Mesendoderm (in vitro differentiated cells): ENCODE measurements around the gene HMGN2.

Source experiments
- DNase-seq: peaks from one replicate; pipeline ENCODE4 v3.0.0; 2013
- H2AK5ac ChIP-seq: 2 replicates; pipeline ENCODE4 v1.6.1; 2013; ENCODE audit warnings: low read length, inconsistent platforms
- H2BK120ac ChIP-seq: 2 replicates; pipeline ENCODE4 v1.6.1; 2013; ENCODE audit warnings: low read depth, mild to moderate bottlenecking, low read length, moderate library complexity, mixed read lengths
- H2BK15ac ChIP-seq: replicated peaks from 2 replicates; pipeline ENCODE4 v1.6.1; 2013; ENCODE audit warnings: low read depth, mild to moderate bottlenecking, moderate library complexity
- H2BK5ac ChIP-seq: 2 replicates; pipeline ENCODE4 v1.6.1; 2013; ENCODE audit warnings: low read length, inconsistent platforms
- H3K18ac ChIP-seq: 2 replicates; pipeline ENCODE4 v1.6.1; 2013; ENCODE audit warnings: mild to moderate bottlenecking, low read length, mixed read lengths
- H3K23ac ChIP-seq: one replicate; pipeline ENCODE4 v1.6.1; 2013; ENCODE audit warnings: low read length
- H3K27ac ChIP-seq: 2 replicates; pipeline ENCODE4 v1.5.1; 2013; ENCODE audit warnings: low read depth, mild to moderate bottlenecking, inconsistent platforms, low read length, moderate library complexity
- H3K27me3 ChIP-seq: 2 replicates; pipeline ENCODE4 v1.6.1; 2013; ENCODE audit warnings: low read length, control low read depth, mild to moderate bottlenecking, inconsistent platforms; ENCODE audit not compliant: insufficient read depth, poor library complexity
- H3K36me3 ChIP-seq: 2 replicates; pipeline ENCODE4 v1.6.1; 2013; ENCODE audit warnings: low read length, inconsistent platforms; ENCODE audit not compliant: control insufficient read depth, insufficient read depth
- H3K4ac ChIP-seq: one replicate; pipeline ENCODE4 v1.6.1; 2013; ENCODE audit warnings: low read depth, mild to moderate bottlenecking, low read length, moderate library complexity
- H3K4me1 ChIP-seq: 2 replicates; pipeline ENCODE4 v1.6.1; 2013; ENCODE audit warnings: low read depth, low read length, inconsistent platforms; ENCODE audit not compliant: control insufficient read depth
- H3K4me2 ChIP-seq: 2 replicates; pipeline ENCODE4 v1.6.1; 2013; ENCODE audit warnings: low read length
- H3K4me3 ChIP-seq: 2 replicates; pipeline ENCODE4 v1.5.1; 2013; ENCODE audit warnings: mild to moderate bottlenecking, low read length
- H3K56ac ChIP-seq: one replicate; pipeline ENCODE4 v1.6.1; 2013; ENCODE audit warnings: low read length
- H3K79me1 ChIP-seq: 2 replicates; pipeline ENCODE4 v1.6.1; 2013; ENCODE audit warnings: low read length, inconsistent platforms
- H3K79me2 ChIP-seq: 2 replicates; pipeline ENCODE4 v1.6.1; 2013; ENCODE audit warnings: mild to moderate bottlenecking, low read length; ENCODE audit not compliant: control insufficient read depth, insufficient read depth
- H3K9ac ChIP-seq: 2 replicates; pipeline ENCODE4 v1.6.1; 2013; ENCODE audit warnings: low read length, inconsistent platforms
- H4K5ac ChIP-seq: one replicate; pipeline ENCODE4 v1.6.1; 2013; ENCODE audit warnings: low read length
- H4K8ac ChIP-seq: one replicate; pipeline ENCODE4 v1.6.1; 2013; ENCODE audit warnings: low read depth, mild to moderate bottlenecking, control low read depth, low read length, moderate library complexity
- WGBS: extraction: QIAGEN DNeasy Blood & Tissue Kit; methylation state at CpG from one replicate; pipeline ENCODE4 v1.1.7; 2013; ENCODE audit warnings: low lambda C conversion rate, missing lambda C conversion rate; ENCODE audit not compliant: insufficient coverage; ENCODE audit errors: extremely low coverage; 5-methylcytosine and 5-hydroxymethylcytosine counted together

Gene HMGN2

DNA sequence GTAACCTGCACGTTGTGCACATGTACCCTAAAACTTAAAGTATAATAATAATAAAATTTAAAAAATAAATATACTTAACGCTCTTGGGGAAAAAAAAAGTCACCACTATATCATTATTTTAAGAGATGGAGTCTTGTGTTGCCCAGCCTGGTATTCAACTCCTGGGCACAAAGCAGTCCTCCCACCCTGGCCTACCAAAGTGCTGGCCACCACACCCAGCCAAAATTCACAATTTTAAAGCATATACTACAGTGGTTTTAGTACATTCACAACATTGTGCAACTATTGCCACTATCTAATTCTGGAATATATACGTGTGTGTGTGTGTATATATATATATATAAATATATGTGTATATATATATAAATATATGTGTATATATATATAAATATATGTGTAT, 5.9 kb downstream of the HMGN2 start:
- no peak overlapping the region for H3K4ac ChIP-seq
- H3K79me1 ChIP-seq, result peaks cover 11% of the 10 kb centered on the region
- H3K27me3 ChIP-seq, result no peaks in the 10 kb centered on the region
- no CpG with 5 or more reads among the region's 3 CpGs for WGBS
- peaks cover 23% of the 10 kb centered on the region for H3K36me3 ChIP-seq
- H3K56ac ChIP-seq, result no peak overlapping the region
- H3K4me2 ChIP-seq, result no peak overlapping the region
- no peak overlapping the region for H2BK120ac ChIP-seq
- DNase-seq, result no peak
- no peak overlapping the region for H2AK5ac ChIP-seq
- H3K23ac ChIP-seq, result no peak overlapping the region
- no peak overlapping the region for H3K27ac ChIP-seq
- H3K18ac ChIP-seq, result no peak overlapping the region
- H3K4me1 ChIP-seq, result peaks cover 2% of the 10 kb centered on the region
- H4K8ac ChIP-seq, result no peak overlapping the region
- no peak overlapping the region for H3K4me3 ChIP-seq
- H4K5ac ChIP-seq, result no peak overlapping the region
- H2BK5ac ChIP-seq, result no peak overlapping the region
- H2BK15ac ChIP-seq, result no peak overlapping the region
- peaks cover 15% of the 10 kb centered on the region for H3K79me2 ChIP-seq
- no peak overlapping the region for H3K9ac ChIP-seq

DNA sequence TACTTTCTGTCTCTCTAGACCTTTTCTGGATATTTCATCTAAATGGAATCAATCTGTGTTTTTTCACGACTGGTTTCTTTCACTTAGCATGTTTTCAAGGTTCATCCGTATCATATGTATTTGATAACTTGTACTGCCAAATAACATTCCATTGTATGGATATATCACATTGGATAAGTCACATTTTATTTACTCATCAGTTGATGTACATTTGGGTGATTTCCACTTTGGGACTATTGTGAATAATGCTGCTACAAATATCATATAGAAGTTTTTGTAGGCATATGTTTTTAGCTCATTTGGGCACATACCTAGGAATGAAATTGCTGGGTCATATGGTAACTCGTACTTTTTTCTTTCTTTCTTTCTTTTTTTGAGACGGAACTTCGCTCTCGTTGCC, 6.7 kb downstream of the HMGN2 start:
- H3K4me1 ChIP-seq, result no peaks in the 10 kb centered on the region
- H3K23ac ChIP-seq, result no peak overlapping the region
- no peak overlapping the region for H3K4ac ChIP-seq
- WGBS, result no CpG with 5 or more reads among the region's 6 CpGs
- H3K36me3 ChIP-seq, result peaks cover 22% of the 10 kb centered on the region
- H3K27ac ChIP-seq, result no peak overlapping the region
- H4K8ac ChIP-seq, result no peak overlapping the region
- no peak overlapping the region for H3K4me3 ChIP-seq
- H3K18ac ChIP-seq, result no peak overlapping the region
- no peak overlapping the region for H3K9ac ChIP-seq
- no peak overlapping the region for H2BK15ac ChIP-seq
- no peak for DNase-seq
- H3K79me1 ChIP-seq, result peaks cover 8% of the 10 kb centered on the region
- H3K56ac ChIP-seq, result no peak overlapping the region
- H2AK5ac ChIP-seq, result no peak overlapping the region
- no peak overlapping the region for H4K5ac ChIP-seq
- no peak overlapping the region for H2BK5ac ChIP-seq
- no peak overlapping the region for H3K4me2 ChIP-seq
- H3K27me3 ChIP-seq, result no peaks in the 10 kb centered on the region
- H3K79me2 ChIP-seq, result peaks cover 7% of the 10 kb centered on the region
- no peak overlapping the region for H2BK120ac ChIP-seq

DNA sequence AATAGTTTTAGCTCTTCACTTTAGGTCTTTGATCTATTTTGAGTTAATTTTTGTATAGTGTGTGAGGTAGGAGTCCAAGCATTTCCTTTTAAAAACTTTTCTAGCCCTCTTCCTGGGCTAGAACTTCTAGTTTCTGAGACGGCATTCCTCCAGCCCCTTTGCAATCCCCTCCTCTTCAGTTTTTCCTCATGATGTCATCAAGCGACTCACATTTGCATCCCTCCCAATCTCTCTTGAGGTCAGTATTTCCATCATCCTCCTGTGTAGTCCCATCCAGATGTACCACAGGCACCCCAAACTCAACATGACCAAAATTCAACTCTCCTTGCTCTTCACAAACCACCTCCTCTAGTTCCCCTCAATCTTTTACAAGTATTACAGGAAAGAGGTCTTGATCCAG, 10.7 kb downstream of the HMGN2 start:
- no peaks in the 10 kb centered on the region for H3K79me1 ChIP-seq
- no peak overlapping the region for H3K18ac ChIP-seq
- no peak overlapping the region for H3K9ac ChIP-seq
- H3K27ac ChIP-seq, result no peak overlapping the region
- no peak overlapping the region for H3K56ac ChIP-seq
- no peak overlapping the region for H3K4ac ChIP-seq
- no CpG with 5 or more reads among the region's 2 CpGs for WGBS
- no peak overlapping the region for H2BK120ac ChIP-seq
- no peak overlapping the region for H3K4me2 ChIP-seq
- H2BK5ac ChIP-seq, result no peak overlapping the region
- H2BK15ac ChIP-seq, result no peak overlapping the region
- H3K27me3 ChIP-seq, result no peaks in the 10 kb centered on the region
- no peak overlapping the region for H4K5ac ChIP-seq
- no peaks in the 10 kb centered on the region for H3K4me1 ChIP-seq
- H3K36me3 ChIP-seq, result peaks cover 2% of the 10 kb centered on the region
- no peaks in the 10 kb centered on the region for H3K79me2 ChIP-seq
- H3K23ac ChIP-seq, result no peak overlapping the region
- H3K4me3 ChIP-seq, result no peak overlapping the region
- peak; percentile 61 for DNase-seq
- no peak overlapping the region for H2AK5ac ChIP-seq
- no peak overlapping the region for H4K8ac ChIP-seq

DNA sequence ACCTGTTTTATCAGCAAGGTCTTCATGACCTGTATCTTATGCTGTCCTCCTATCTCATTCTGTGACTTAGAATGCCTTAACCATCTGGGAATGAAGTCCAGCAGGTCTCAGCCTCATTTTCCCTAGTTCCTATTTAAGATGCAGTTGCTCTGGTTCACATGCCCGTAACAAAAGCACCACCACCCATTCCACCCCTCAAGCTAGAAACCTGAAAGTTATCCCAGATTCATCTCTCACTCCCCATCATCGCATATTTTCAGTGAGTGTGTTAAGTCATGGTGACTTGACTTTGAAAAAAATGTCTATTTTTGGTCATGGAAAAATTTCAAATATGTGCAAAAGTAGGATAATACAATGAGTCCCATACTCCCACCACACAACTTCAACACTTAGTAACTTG, 11.7 kb downstream of the HMGN2 start:
- Histone ChIP-seq H3K27me3 (no peaks in the 10 kb centered on the region), H3K79me1 (no peaks in the 10 kb centered on the region), H3K27ac (no peak overlapping the region), H4K8ac (no peak overlapping the region), H3K79me2 (no peaks in the 10 kb centered on the region), H3K9ac (no peak overlapping the region), H3K56ac (no peak overlapping the region), H2BK5ac (no peak overlapping the region), H3K4me3 (no peak overlapping the region), H3K23ac (no peak overlapping the region), H2BK15ac (no peak overlapping the region), H3K4me1 (no peaks in the 10 kb centered on the region), H3K4ac (no peak overlapping the region), H3K18ac (no peak overlapping the region), H2BK120ac (no peak overlapping the region), H4K5ac (no peak overlapping the region), H3K4me2 (no peak overlapping the region), H2AK5ac (no peak overlapping the region), H3K36me3 (no peaks in the 10 kb centered on the region)
- no CpG with 5 or more reads among the region's 2 CpGs for WGBS
- no peak for DNase-seq

- no CpG with 5 or more reads among the region's 4 CpGs for WGBS
- no peak overlapping the region for H4K5ac ChIP-seq
- H2BK15ac ChIP-seq, result no peak overlapping the region
- no peak overlapping the region for H3K18ac ChIP-seq
- no peaks in the 10 kb centered on the region for H3K36me3 ChIP-seq
- H3K27ac ChIP-seq, result no peak overlapping the region
- no peak overlapping the region for H3K4me2 ChIP-seq
- H3K27me3 ChIP-seq, result no peaks in the 10 kb centered on the region
- H2BK120ac ChIP-seq, result no peak overlapping the region
- H3K79me1 ChIP-seq, result no peaks in the 10 kb centered on the region
- no peak overlapping the region for H4K8ac ChIP-seq
- no peak overlapping the region for H2BK5ac ChIP-seq
- H3K79me2 ChIP-seq, result no peaks in the 10 kb centered on the region
- no peaks in the 10 kb centered on the region for H3K4me1 ChIP-seq
- H3K56ac ChIP-seq, result no peak overlapping the region
- H3K9ac ChIP-seq, result no peak overlapping the region
- no peak overlapping the region for H3K23ac ChIP-seq
- H3K4me3 ChIP-seq, result no peak overlapping the region
- no peak overlapping the region for H2AK5ac ChIP-seq
- no peak for DNase-seq
- H3K4ac ChIP-seq, result no peak overlapping the region
Measured at GRCh38 chr1:26490155-26490554, 17.9 kb downstream of the HMGN2 start.

DNA sequence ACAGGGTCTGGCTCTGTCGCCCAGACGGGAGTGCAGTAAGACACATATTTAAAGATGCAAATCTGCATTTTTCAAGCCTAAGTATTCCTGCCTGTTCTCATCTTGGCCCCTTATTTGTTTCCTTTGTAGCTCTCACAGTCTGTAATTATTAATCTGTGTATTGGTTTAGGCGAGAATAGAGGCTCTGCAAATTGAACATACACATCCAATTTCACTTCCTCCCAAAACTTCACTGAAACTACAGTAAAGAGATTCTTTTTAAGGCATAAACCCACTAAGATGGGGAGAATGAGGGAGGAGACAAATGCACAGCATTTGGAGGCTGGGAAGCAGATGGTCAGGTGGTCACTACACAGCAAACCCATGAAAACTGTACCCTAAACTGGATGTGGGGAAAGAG, 21.0 kb downstream of the HMGN2 start:
- WGBS, result no CpG with 5 or more reads among the region's 3 CpGs
- Histone ChIP-seq H2BK15ac (no peak overlapping the region), H3K79me2 (no peaks in the 10 kb centered on the region), H2BK5ac (no peak overlapping the region), H2BK120ac (no peak overlapping the region), H3K9ac (no peak overlapping the region), H3K56ac (no peak overlapping the region), H3K79me1 (no peaks in the 10 kb centered on the region), H2AK5ac (no peak overlapping the region), H3K27ac (no peak overlapping the region), H3K4me2 (no peak overlapping the region), H4K8ac (no peak overlapping the region), H3K27me3 (no peaks in the 10 kb centered on the region), H3K23ac (no peak overlapping the region), H3K4ac (no peak overlapping the region), H3K18ac (no peak overlapping the region), H3K36me3 (no peaks in the 10 kb centered on the region), H4K5ac (no peak overlapping the region), H3K4me3 (no peak overlapping the region), H3K4me1 (no peaks in the 10 kb centered on the region)
- no peak for DNase-seq
